SK-N-SH (cell line): ENCODE results near the gene DUSP5. TPM values are rescaled to one million over a fixed set of nuclear protein-coding genes. Genes with fewer than 3 reads are reported as not detected.

Source experiments
- CTCF ChIA-PET: fragments of 300-600, 350-600 bp; formaldehyde crosslinking; extraction: SDS; loops from one replicate; lab custom pipeline; 2021; lab: Yijun Ruan, JAX
- POLR2A ChIA-PET: fragments of 350-600 bp; sonication (Branson Sonifier 250); formaldehyde crosslinking; extraction: SDS; loops from one replicate; lab custom pipeline; 2020; ENCODE audit warnings: antibody characterized with exemption, inconsistent platforms; lab: Yijun Ruan, JAX
- DNase-seq: peaks from one replicate; pipeline ENCODE4 v3.0.0; 2012
- H2AFZ ChIP-seq: fragments of 200-600 bp; sonication (generic); 2 replicates; pipeline ENCODE4 v1.8.1; 2016; ENCODE audit warnings: antibody characterized with exemption, mild to moderate bottlenecking, low read depth
- H3F3A ChIP-seq: fragments of 200-600 bp; sonication (generic); replicated peaks from 2 replicates; pipeline ENCODE3; 2016; ENCODE audit warnings: antibody characterized with exemption, mild to moderate bottlenecking; ENCODE audit not compliant: insufficient read depth
- H3K27ac ChIP-seq, 2 experiments: fragments of 200-500 bp in 1 of 2; fragments of 200-600 bp in 1 of 2; sonication (Bioruptor generic) in 1 of 2; sonication (generic), shearing (Covaris generic) in 1 of 2; 2 replicates each; pipeline versions ENCODE4 v1.5.1 to v1.6.1; 2014 to 2016; ENCODE audit warnings: low read depth in 2 of 2, inconsistent platforms in 1 of 2, low read length in 1 of 2, mild to moderate bottlenecking in 1 of 2, mixed read lengths in 1 of 2
- H3K27me3 ChIP-seq: fragments of 200-600 bp; sonication (generic), shearing (Covaris generic); 2 replicates; pipeline ENCODE4 v1.6.1; 2016; ENCODE audit warnings: mixed run types; ENCODE audit not compliant: insufficient read depth
- H3K36me3 ChIP-seq, 2 experiments: fragments of 200-500 bp in 1 of 2; fragments of 200-600 bp in 1 of 2; sonication (Bioruptor generic) in 1 of 2; sonication (generic) in 1 of 2; replicated peaks in 1 of 2; 2 replicates each; pipeline versions ENCODE3 to v1.5.1; 2014 to 2016; ENCODE audit warnings: low read length in 1 of 2, mild to moderate bottlenecking in 1 of 2; ENCODE audit not compliant: insufficient read depth in 2 of 2, control insufficient read depth in 1 of 2
- H3K4me1 ChIP-seq, 2 experiments: fragments of 200-500 bp in 1 of 2; fragments of 200-600 bp in 1 of 2; sonication (Bioruptor generic) in 1 of 2; sonication (generic), shearing (Covaris generic) in 1 of 2; 2 replicates each; pipeline versions ENCODE4 v1.5.1 to v1.6.1; 2014 to 2016; ENCODE audit warnings: low read depth in 1 of 2, low read length in 1 of 2, mixed run types in 1 of 2; ENCODE audit not compliant: insufficient read depth in 2 of 2, control insufficient read depth in 1 of 2
- H3K4me2 ChIP-seq: fragments of 200-600 bp; sonication (generic), shearing (Covaris generic); 2 replicates; pipeline ENCODE4 v1.6.1; 2017; ENCODE audit warnings: mixed run types
- H3K4me3 ChIP-seq, 2 experiments: fragments of 200-500 bp in 1 of 2; fragments of 200-600 bp in 1 of 2; sonication (Bioruptor generic) in 1 of 2; sonication (generic), shearing (Covaris generic) in 1 of 2; 2 replicates each; pipeline versions ENCODE4 v1.5.1 to v1.8.1; 2014 to 2016; ENCODE audit warnings: low read depth in 2 of 2, inconsistent platforms in 1 of 2, low read length in 1 of 2, mild to moderate bottlenecking in 1 of 2, mixed read lengths in 1 of 2, moderate library complexity in 1 of 2
- H3K79me2 ChIP-seq: fragments of 200-600 bp; sonication (generic); 2 replicates; pipeline ENCODE4 v1.8.1; 2017; ENCODE audit warnings: mild to moderate bottlenecking; ENCODE audit not compliant: insufficient read depth
- H3K9ac ChIP-seq: fragments of 200-600 bp; sonication (generic); 2 replicates; pipeline ENCODE4 v1.6.1; 2017; ENCODE audit warnings: mixed run types
- H3K9me2 ChIP-seq: fragments of 200-600 bp; sonication (generic); 2 replicates; pipeline ENCODE4 v1.6.1; 2017; ENCODE audit warnings: mixed run types
- H3K9me3 ChIP-seq: fragments of 200-600 bp; sonication (generic); 2 replicates; pipeline ENCODE4 v1.6.1; 2017; ENCODE audit warnings: mixed run types, mild to moderate bottlenecking, moderate library complexity
- H4K20me1 ChIP-seq: fragments of 200-600 bp; sonication (generic); 2 replicates; pipeline ENCODE4 v1.6.1; 2017; ENCODE audit warnings: mild to moderate bottlenecking, mixed run types; ENCODE audit not compliant: insufficient read depth
- EP300 ChIP-seq, 2 experiments: IDR thresholded peaks; 2 replicates each; pipeline versions ENCODE4 v1.4.0 to v1.6.1; 2012; ENCODE audit warnings: borderline replicate concordance in 1 of 2, low read depth in 1 of 2, low read length in 1 of 2
- EZH2phosphoT487 ChIP-seq: fragments of 200-600 bp; sonication (generic); IDR thresholded peaks from 2 replicates; pipeline ENCODE4 v1.6.1; 2017; ENCODE audit warnings: low read depth, mixed run types, mild to moderate bottlenecking, antibody characterized with exemption, moderate library complexity, borderline replicate concordance
- FOXM1 ChIP-seq: IDR thresholded peaks from 2 replicates; pipeline ENCODE4 v1.4.0; 2012; ENCODE audit warnings: low read depth, mild to moderate bottlenecking
- GABPA ChIP-seq: IDR thresholded peaks from 2 replicates; pipeline ENCODE4 v1.4.0; 2012; ENCODE audit warnings: low read depth, mild to moderate bottlenecking
- MAX ChIP-seq: IDR thresholded peaks from 2 replicates; pipeline ENCODE4 v1.4.0; 2012; ENCODE audit warnings: low read depth
- NRF1 ChIP-seq: IDR thresholded peaks from 2 replicates; pipeline ENCODE4 v1.6.1; 2012; ENCODE audit warnings: low read depth, mild to moderate bottlenecking, low read length
- POLR2AphosphoS5 ChIP-seq: IDR thresholded peaks from 2 replicates; pipeline ENCODE4 v1.6.1; 2012; ENCODE audit warnings: low read depth, low read length
- RAD21 ChIP-seq: IDR thresholded peaks from 2 replicates; pipeline ENCODE4 v1.6.1; 2012; ENCODE audit warnings: mild to moderate bottlenecking, low read length
- RFX5 ChIP-seq: IDR thresholded peaks from 2 replicates; pipeline ENCODE4 v1.6.1; 2012; ENCODE audit warnings: mild to moderate bottlenecking, improper control_type of control experiment, low read length
- SMC3 ChIP-seq: IDR thresholded peaks from 2 replicates; pipeline ENCODE4 v1.6.1; 2012; ENCODE audit warnings: low read depth, low read length, improper control_type of control experiment
- TAF1 ChIP-seq: IDR thresholded peaks from 2 replicates; pipeline ENCODE4 v1.6.1; 2012; ENCODE audit warnings: low read depth, mild to moderate bottlenecking, low read length, moderate library complexity, borderline replicate concordance
- TCF12 ChIP-seq: IDR thresholded peaks from 2 replicates; pipeline ENCODE4 v1.4.0; 2012
- WGBS: methylation state at CpG from one replicate; pipeline ENCODE4 v1.1.6; 2017; ENCODE audit warnings: low lambda C conversion rate; 5-methylcytosine and 5-hydroxymethylcytosine counted together
- polyA plus RNA-seq, 3 experiments: library from polyadenylated mRNA; depleted of rRNA; stranded (reverse); fragments of >200 nt; gene quantifications; 2 replicates each; pipeline ENCODE4 v1.2.3, GENCODE V29; 2012
- TF ChIP-seq, protein P1 (sequence below): fragments of 200-600 bp; sonication (generic); IDR thresholded peaks from 2 replicates; pipeline ENCODE4 v1.6.1; 2017; ENCODE audit warnings: antibody characterized with exemption, mild to moderate bottlenecking, moderate library complexity

The DUSP5 gene
- polyA plus RNA-seq, 1 of the 3 experiments (the other 2 are of a cell fraction): 52.0 TPM

DNA sequence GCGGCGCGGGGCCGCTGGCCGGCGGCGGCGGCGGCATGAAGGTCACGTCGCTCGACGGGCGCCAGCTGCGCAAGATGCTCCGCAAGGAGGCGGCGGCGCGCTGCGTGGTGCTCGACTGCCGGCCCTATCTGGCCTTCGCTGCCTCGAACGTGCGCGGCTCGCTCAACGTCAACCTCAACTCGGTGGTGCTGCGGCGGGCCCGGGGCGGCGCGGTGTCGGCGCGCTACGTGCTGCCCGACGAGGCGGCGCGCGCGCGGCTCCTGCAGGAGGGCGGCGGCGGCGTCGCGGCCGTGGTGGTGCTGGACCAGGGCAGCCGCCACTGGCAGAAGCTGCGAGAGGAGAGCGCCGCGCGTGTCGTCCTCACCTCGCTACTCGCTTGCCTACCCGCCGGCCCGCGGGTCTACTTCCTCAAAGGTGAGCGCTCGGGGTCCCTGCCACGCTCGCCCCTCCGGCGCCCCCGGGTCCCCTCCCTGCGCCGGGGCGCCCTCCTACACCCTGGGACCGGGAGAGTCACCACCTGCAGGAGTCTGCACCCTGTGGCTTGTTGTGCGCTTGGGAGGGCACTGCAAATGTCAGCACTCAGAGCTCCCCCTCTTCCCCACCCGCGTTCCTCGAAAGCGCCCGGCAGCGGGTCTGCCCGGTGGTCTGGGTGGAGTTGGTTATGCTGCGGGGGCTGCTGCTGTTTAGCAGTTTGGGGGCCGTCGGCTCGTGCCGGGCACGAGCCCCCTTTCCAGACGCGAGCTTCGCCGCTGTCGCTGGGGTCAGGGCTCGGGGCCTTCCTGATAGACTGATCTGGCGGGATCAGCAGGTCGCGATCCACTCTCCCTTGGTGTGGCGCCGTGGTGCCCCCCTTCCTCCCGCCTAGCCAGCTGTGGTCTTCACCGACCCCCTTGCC is 627 bp downstream of the DUSP5 start:
- CTCF ChIA-PET: interaction anchor here (0.6 to 2.4 kb wide), 15 partner anchors 8 to 191 kb away, joined by 3 to 12 read pairs (median 4); no protein-coding TSS in a partner anchor

GRCh38 chr10:110498982-110499795 is 1.5 kb downstream of the DUSP5 start:
- peak overlapping the region; percentile 96 for H3K9ac ChIP-seq
- peak overlapping the region; percentile 82 for H3K4me2 ChIP-seq
- no peak overlapping the region for H2AFZ ChIP-seq
- 62% methylated on average over 16 of the region's 21 CpGs for WGBS
- TF ChIP-seq, protein P1, sequence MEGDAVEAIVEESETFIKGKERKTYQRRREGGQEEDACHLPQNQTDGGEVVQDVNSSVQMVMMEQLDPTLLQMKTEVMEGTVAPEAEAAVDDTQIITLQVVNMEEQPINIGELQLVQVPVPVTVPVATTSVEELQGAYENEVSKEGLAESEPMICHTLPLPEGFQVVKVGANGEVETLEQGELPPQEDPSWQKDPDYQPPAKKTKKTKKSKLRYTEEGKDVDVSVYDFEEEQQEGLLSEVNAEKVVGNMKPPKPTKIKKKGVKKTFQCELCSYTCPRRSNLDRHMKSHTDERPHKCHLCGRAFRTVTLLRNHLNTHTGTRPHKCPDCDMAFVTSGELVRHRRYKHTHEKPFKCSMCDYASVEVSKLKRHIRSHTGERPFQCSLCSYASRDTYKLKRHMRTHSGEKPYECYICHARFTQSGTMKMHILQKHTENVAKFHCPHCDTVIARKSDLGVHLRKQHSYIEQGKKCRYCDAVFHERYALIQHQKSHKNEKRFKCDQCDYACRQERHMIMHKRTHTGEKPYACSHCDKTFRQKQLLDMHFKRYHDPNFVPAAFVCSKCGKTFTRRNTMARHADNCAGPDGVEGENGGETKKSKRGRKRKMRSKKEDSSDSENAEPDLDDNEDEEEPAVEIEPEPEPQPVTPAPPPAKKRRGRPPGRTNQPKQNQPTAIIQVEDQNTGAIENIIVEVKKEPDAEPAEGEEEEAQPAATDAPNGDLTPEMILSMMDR: peak; percentile 43
- TF ChIP-seq RAD21 (peak; percentile 47), GABPA (0 out of 2 replicates have a peak, but pooled peaks have one; percentile 8), TCF12 (0 out of 2 replicates have a peak, but pooled peaks have one; percentile 15), SMC3 (peak; percentile 27), EZH2phosphoT487 (no peak), MAX (0 out of 2 replicates have a peak, but pooled peaks have one; percentile 13), EP300 (IDR thresholded peaks at IDR 0.05; ENCODE audit: borderline replicate concordance in 1 of 2, low read depth in 1 of 2, low read length in 1 of 2) (no peak)
- TF ChIP-seq, all 33 proteins: peak for 6
- Histone ChIP-seq H3K9me3 (no peaks in the 10 kb centered on the region), H3K27me3 (no peaks in the 10 kb centered on the region), H3K4me1 (peaks cover 44 to 62% of the 10 kb centered on the region in 2 experiments), H4K20me1 (peaks cover 20% of the 10 kb centered on the region), H3K27ac (peak overlapping the region; percentile 47 to 90; a peak in 3 of 4 replicates), H3K79me2 (peaks cover 81% of the 10 kb centered on the region), H3K9me2 (no peaks in the 10 kb centered on the region), H3K36me3 (no peaks in the 10 kb centered on the region), H3F3A (peaks cover 50% of the 10 kb centered on the region), H3K4me3 (peak overlapping the region; percentile 75 to 84)
- DNase-seq: no peak
- POLR2A ChIA-PET: interaction anchor here (0.8 kb wide), 1 partner anchor 9 kb away, joined by 3 read pairs; no protein-coding TSS in a partner anchor
- CTCF ChIA-PET: interaction anchor here (0.7 to 2.4 kb wide), 15 partner anchors 9 to 192 kb away, joined by 3 to 12 read pairs (median 4); no protein-coding TSS in a partner anchor

More for the DNA sequence above, 627 bp downstream of the DUSP5 start:
- Histone ChIP-seq H3K79me2 (peaks cover 72% of the 10 kb centered on the region), H4K20me1 (peaks cover 20% of the 10 kb centered on the region), H3K4me1 (peaks cover 41 to 57% of the 10 kb centered on the region in 2 experiments), H3K9me2 (no peaks in the 10 kb centered on the region), H3K36me3 (no peaks in the 10 kb centered on the region), H3F3A (peaks cover 49% of the 10 kb centered on the region), H3K27ac (peak overlapping the region; percentile 34 to 90; a peak in 3 of 4 replicates), H3K4me3 (peak overlapping the region; percentile 75 to 84), H3K9ac (peak overlapping the region; percentile 96), H3K4me2 (peak overlapping the region; percentile 82), H3K27me3 (no peaks in the 10 kb centered on the region), H2AFZ (no peak overlapping the region), H3K9me3 (no peaks in the 10 kb centered on the region)
- WGBS: 21% methylated on average over 8 of the region's 107 CpGs
- peak; percentile 76 for DNase-seq
- POLR2A ChIA-PET: interaction anchor here (0.8 kb wide), 1 partner anchor 10 kb away, joined by 3 read pairs; no protein-coding TSS in a partner anchor
- TF ChIP-seq RFX5: no peak
- TF ChIP-seq TAF1: no peak
- no peak for TF ChIP-seq POLR2AphosphoS5
- TF ChIP-seq NRF1: peak; percentile 23; the same call in 1 of the 2 replicates
- no peak for TF ChIP-seq FOXM1
